ENCODE data around the gene PICK1.

The PICK1 gene

GRCh38 chr22:38056969-38057891 lies at the start of gene PICK1:
Gene PICK1 (plus strand): TSS chr22:38057404. CDS start chr22:38057810, 406 bp downstream.
- peak; percentile 99 for DNase-seq (ENCODE audit: low spot score)

GRCh38 chr22:38009000-38009806 lies 48.0 kb upstream of the PICK1 start:
- no peak for DNase-seq (ENCODE audit: low spot score)

GRCh38 chr22:38012604-38013072 lies 44.6 kb upstream of the PICK1 start:
- no peak for DNase-seq (ENCODE audit: low spot score)

- no peak for DNase-seq (ENCODE audit: low spot score)
Measured at GRCh38 chr22:38014083-38014482, 43.1 kb upstream of the PICK1 start.

- peak; percentile 95 for DNase-seq (ENCODE audit: low spot score)
Measured at GRCh38 chr22:38016182-38017151, 40.7 kb upstream of the PICK1 start.

- peak; percentile 91 for DNase-seq (ENCODE audit: low spot score)
Measured at GRCh38 chr22:38017272-38017920, 39.8 kb upstream of the PICK1 start.

GRCh38 chr22:38017939-38018885 lies 39.0 kb upstream of the PICK1 start:
- no peak for DNase-seq (ENCODE audit: low spot score)

GRCh38 chr22:38018938-38019827 lies 38.0 kb upstream of the PICK1 start:
- no peak for DNase-seq (ENCODE audit: low spot score)

- no peak for DNase-seq (ENCODE audit: low spot score)
Measured at GRCh38 chr22:38021206-38021605, 36.0 kb upstream of the PICK1 start.

- DNase-seq (ENCODE audit: low spot score): peak; percentile 25
Measured at GRCh38 chr22:38023045-38023444, 34.2 kb upstream of the PICK1 start.

- DNase-seq (ENCODE audit: low spot score): no peak
Measured at GRCh38 chr22:38025514-38025913, 31.7 kb upstream of the PICK1 start.

GRCh38 chr22:38026130-38027111 lies 30.8 kb upstream of the PICK1 start:
- peak; percentile 79 for DNase-seq (ENCODE audit: low spot score)

GRCh38 chr22:38027487-38027886 lies 29.7 kb upstream of the PICK1 start:
- DNase-seq (ENCODE audit: low spot score): peak; percentile 54

GRCh38 chr22:38028344-38029130 lies 28.7 kb upstream of the PICK1 start:
- peak; percentile 37 for DNase-seq (ENCODE audit: low spot score)

GRCh38 chr22:38029370-38029769 lies 27.8 kb upstream of the PICK1 start:
- no peak for DNase-seq (ENCODE audit: low spot score)

- no peak for DNase-seq (ENCODE audit: low spot score)
Measured at GRCh38 chr22:38029901-38030300, 27.3 kb upstream of the PICK1 start.
